ENCODE results near the gene C1D.
"Not testable (repeated sequence)": the region's sequence is repeated elsewhere in the genome, so short reads cannot be mapped to it uniquely, and the experiment has no call there.

C1D gene

GRCh38 chr2:67997903-67998302, 64.9 kb downstream of the C1D start:
- peak; percentile 4 for DNase-seq

GRCh38 chr2:67997528-67997900, 65.3 kb downstream of the C1D start:
- peak; percentile 68 for DNase-seq

GRCh38 chr2:67996772-67997527, 65.9 kb downstream of the C1D start:
- no peak for DNase-seq

GRCh38 chr2:67994716-67995115, 68.1 kb downstream of the C1D start:
- DNase-seq, result no peak

- DNase-seq, result not testable (repeated sequence)
Observed at GRCh38 chr2:67994069-67994468, 68.7 kb downstream of the C1D start.

- no peak for DNase-seq
Observed at GRCh38 chr2:67993329-67993728, 69.5 kb downstream of the C1D start.

GRCh38 chr2:67991456-67991855, 71.3 kb downstream of the C1D start:
- peak; percentile 37 for DNase-seq

Measured in fibroblast of skin of abdomen (primary cell).